ENCODE data around the gene TRIM29.

Gene TRIM29

GRCh38 chr11:120139316-120140069 lies 1.6 kb upstream of the TRIM29 start:
- DNase-seq (ENCODE audit: low read depth in 2 of 2): no peak

GRCh38 chr11:120137187-120137610 lies 714 bp downstream of the TRIM29 start:
- no peak for DNase-seq (ENCODE audit: low read depth in 2 of 2)

GRCh38 chr11:120136356-120136755 lies 1.6 kb downstream of the TRIM29 start:
- DNase-seq (ENCODE audit: low read depth in 2 of 2): no peak

- DNase-seq (ENCODE audit: low read depth in 2 of 2): no peak
Observed at GRCh38 chr11:120135838-120136237, 2.1 kb downstream of the TRIM29 start.

- DNase-seq (ENCODE audit: low read depth in 2 of 2): no peak
Observed at GRCh38 chr11:120134931-120135228, 3.0 kb downstream of the TRIM29 start.

- DNase-seq (ENCODE audit: low read depth in 2 of 2): no peak
Observed at GRCh38 chr11:120134106-120134930, 3.6 kb downstream of the TRIM29 start.

- DNase-seq (ENCODE audit: low read depth in 2 of 2): no peak
Observed at GRCh38 chr11:120133216-120134105, 4.5 kb downstream of the TRIM29 start.

- DNase-seq (ENCODE audit: low read depth in 2 of 2): no peak
Observed at GRCh38 chr11:120132645-120133185, 5.2 kb downstream of the TRIM29 start.

- no peak for DNase-seq (ENCODE audit: low read depth in 2 of 2)
Observed at GRCh38 chr11:120131941-120132644, 5.8 kb downstream of the TRIM29 start.

GRCh38 chr11:120130991-120131760 lies 6.7 kb downstream of the TRIM29 start:
- DNase-seq (ENCODE audit: low read depth in 2 of 2): no peak

- no peak for DNase-seq (ENCODE audit: low read depth in 2 of 2)
Observed at GRCh38 chr11:120130176-120130980, 7.5 kb downstream of the TRIM29 start.

GRCh38 chr11:120129570-120129969 lies 8.3 kb downstream of the TRIM29 start:
- DNase-seq (ENCODE audit: low read depth in 2 of 2): no peak

GRCh38 chr11:120128392-120129119 lies 9.4 kb downstream of the TRIM29 start:
- DNase-seq (ENCODE audit: low read depth in 2 of 2): no peak

GRCh38 chr11:120127236-120127635 lies 10.7 kb downstream of the TRIM29 start:
- no peak for DNase-seq (ENCODE audit: low read depth in 2 of 2)

GRCh38 chr11:120126620-120127019 lies 11.3 kb downstream of the TRIM29 start:
- no peak for DNase-seq (ENCODE audit: low read depth in 2 of 2)

- DNase-seq (ENCODE audit: low read depth in 2 of 2): no peak
Observed at GRCh38 chr11:120125509-120125908, 12.4 kb downstream of the TRIM29 start.

GRCh38 chr11:120125024-120125423 lies 12.9 kb downstream of the TRIM29 start:
- no peak for DNase-seq (ENCODE audit: low read depth in 2 of 2)

GRCh38 chr11:120124355-120124754 lies 13.6 kb downstream of the TRIM29 start:
- no peak for DNase-seq (ENCODE audit: low read depth in 2 of 2)

- no peak for DNase-seq (ENCODE audit: low read depth in 2 of 2)
Observed at GRCh38 chr11:120123946-120124345, 14.0 kb downstream of the TRIM29 start.
